Sigmoid colon (tissue), 7 donors: ENCODE results near the gene KRTAP5-10. TPM values are rescaled to one million over a fixed set of nuclear protein-coding genes. Genes with fewer than 3 reads are reported as not detected.
"Not testable (repeated sequence)": the region's sequence is repeated elsewhere in the genome, so short reads cannot be mapped to it uniquely, and the experiment has no call there.

Experiments
- DNase-seq: peaks from one replicate; pipeline ENCODE4 v3.0.0-alpha.2; 2019
- H3K27ac ChIP-seq, 4 donors: fragments of 200-600 bp; sonication (generic); one replicate each; pipeline ENCODE4 v1.5.1; 2016 to 2019; ENCODE audit warnings: mild to moderate bottlenecking in 1 of 4
- H3K27me3 ChIP-seq, 3 donors: fragments of 200-600 bp; sonication (generic); one replicate each; pipeline ENCODE4 v1.5.1; 2019; ENCODE audit warnings: mild to moderate bottlenecking in 1 of 3
- H3K36me3 ChIP-seq, 4 donors: fragments of 200-600 bp; sonication (generic); one replicate each; pipeline ENCODE4 v1.5.1; 2016 to 2019
- H3K4me1 ChIP-seq, 4 donors: fragments of 200-600 bp; sonication (generic); one replicate each; pipeline ENCODE4 v1.5.1; 2017 to 2019
- H3K4me3 ChIP-seq, 4 donors: fragments of 200-600 bp; sonication (generic); one replicate each; pipeline ENCODE4 v1.5.1; 2017 to 2019; ENCODE audit warnings: mild to moderate bottlenecking in 2 of 4, moderate library complexity in 1 of 4
- H3K9me3 ChIP-seq, 4 donors: fragments of 200-600 bp in 3 of 4; sonication (generic) in 3 of 4; one replicate each; pipeline versions ENCODE4 v1.5.1 to v1.6.1; 2013 to 2019
- WGBS, 2 donors: extraction: QIAGEN DNeasy Blood & Tissue Kit; methylation state at CpG; one replicate each; pipeline ENCODE4 v1.1.7; 2013; 5-methylcytosine and 5-hydroxymethylcytosine counted together
- intact Hi-C: fragments of 100-400 bp; cut with DNase I; formaldehyde crosslinking; loops from one replicate; pipeline ENCODE4 v1.15.1; 2023
- polyA plus RNA-seq, 3 donors: library from polyadenylated mRNA; stranded (reverse); fragments of 200-250 nt; gene quantifications; one replicate each; pipeline ENCODE4 v1.2.3, GENCODE V29; 2013
- total RNA-seq, 4 donors: library from RNA; depleted of rRNA; stranded (reverse); fragments of >200 nt; gene quantifications; one replicate each; pipeline ENCODE4 v1.1.0, GENCODE V29; 2016
- donor health status: healthy with polysubstance abuse.
- donor health status: Bipolar disorder and iron deficiency.
- donor health status: healthy.

Gene KRTAP5-10
- total and polyA plus RNA-seq, 7 donors: 0.17 TPM; not detected in 6

DNA sequence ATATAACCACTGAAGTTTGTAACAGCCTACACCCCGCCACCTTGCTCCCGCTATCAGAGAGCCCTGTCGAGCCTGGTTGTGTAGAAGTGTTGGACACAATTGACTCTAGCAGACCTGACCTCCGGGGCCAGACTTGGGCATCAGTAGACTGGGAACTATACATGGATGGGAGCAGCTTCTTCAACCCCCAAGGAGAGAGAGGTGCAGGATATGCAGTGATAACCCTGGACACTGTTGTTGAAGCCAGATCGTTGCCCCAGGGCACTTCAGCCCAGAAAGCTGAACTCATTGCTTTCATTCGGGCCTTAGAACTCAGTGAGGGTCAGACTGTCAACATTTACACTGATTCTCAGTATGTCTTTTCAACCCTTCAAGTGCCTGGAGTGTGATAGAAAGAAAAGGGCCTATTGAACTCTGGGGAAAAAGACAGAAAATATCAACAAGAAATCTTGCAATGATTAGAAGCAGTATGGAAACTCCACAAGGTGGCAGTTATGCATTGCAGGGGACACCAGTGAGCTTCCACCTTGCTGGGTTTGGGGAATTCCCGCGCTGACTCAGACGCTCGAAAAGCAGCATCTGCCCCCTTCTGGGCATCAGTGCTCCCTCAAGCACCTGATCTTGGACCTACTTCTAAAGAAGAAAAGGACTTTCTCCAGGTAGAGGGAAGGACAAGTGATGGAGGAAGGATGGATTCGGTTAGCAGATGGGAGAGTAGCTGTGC lies 23.6 kb downstream of the KRTAP5-10 start:
- H3K27me3 ChIP-seq, intact Hi-C loops, H3K36me3 ChIP-seq, DNase-seq, H3K4me3 ChIP-seq, H3K9me3 ChIP-seq, H3K27ac ChIP-seq, H3K4me1 ChIP-seq: not testable (repeated sequence)
- 44 to 59% methylated on average over 11 of the region's 11 CpGs for WGBS, 2 donors

DNA sequence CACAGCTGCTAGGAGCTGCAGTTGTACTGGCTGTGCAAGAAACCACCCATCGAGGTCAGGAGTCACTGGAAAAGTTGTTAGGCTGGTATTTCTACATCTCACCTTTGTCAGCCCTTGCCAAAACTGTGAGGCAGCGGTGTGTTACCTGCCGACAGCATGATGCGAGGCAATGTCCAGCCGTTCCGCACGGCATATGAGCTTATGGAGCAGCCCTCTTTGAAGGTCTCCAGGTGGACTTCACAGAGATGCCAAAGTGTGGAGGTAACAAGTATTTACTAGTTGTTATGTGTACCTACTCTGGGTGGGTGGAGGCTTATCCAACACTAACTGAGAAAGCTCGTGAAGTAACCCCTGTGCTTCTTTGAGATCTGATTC lies 24.2 kb downstream of the KRTAP5-10 start:
- H3K9me3 ChIP-seq, DNase-seq, H3K4me1 ChIP-seq, H3K27ac ChIP-seq, H3K36me3 ChIP-seq, H3K4me3 ChIP-seq, intact Hi-C loops, H3K27me3 ChIP-seq: not testable (repeated sequence)
- 23 to 73% methylated on average over 8 of the region's 8 CpGs for WGBS, 2 donors

DNA sequence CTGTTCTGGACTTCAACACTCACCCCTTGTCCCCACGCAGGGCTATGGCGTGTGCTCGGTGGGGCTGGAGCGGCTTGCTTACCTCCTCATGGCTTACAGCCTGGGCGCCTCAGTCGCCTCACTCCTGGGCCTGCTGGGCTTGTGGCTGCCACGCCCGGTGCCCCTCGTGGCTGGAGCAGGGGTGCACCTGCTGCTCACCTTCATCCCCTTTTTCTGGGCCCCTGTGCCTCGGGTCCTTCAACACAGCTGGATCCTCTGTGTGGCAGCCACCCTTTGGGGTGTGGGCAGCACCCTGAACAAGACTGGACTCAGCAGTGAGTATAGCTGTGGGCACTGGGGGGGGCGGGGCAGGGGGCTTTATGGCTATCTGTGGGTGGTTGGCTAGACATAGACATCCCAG lies 37.9 kb downstream of the KRTAP5-10 start:
- H3K27me3 ChIP-seq: peaks cover 0 to 50% (median 24%) of the 10 kb centered on the region in 3 donors
- H3K9me3 ChIP-seq, H3K27ac ChIP-seq, H3K36me3 ChIP-seq, intact Hi-C loops, H3K4me3 ChIP-seq, DNase-seq, H3K4me1 ChIP-seq: not testable (repeated sequence)
- WGBS, 2 donors: 71 to 83% methylated on average over 11 of the region's 11 CpGs

DNA sequence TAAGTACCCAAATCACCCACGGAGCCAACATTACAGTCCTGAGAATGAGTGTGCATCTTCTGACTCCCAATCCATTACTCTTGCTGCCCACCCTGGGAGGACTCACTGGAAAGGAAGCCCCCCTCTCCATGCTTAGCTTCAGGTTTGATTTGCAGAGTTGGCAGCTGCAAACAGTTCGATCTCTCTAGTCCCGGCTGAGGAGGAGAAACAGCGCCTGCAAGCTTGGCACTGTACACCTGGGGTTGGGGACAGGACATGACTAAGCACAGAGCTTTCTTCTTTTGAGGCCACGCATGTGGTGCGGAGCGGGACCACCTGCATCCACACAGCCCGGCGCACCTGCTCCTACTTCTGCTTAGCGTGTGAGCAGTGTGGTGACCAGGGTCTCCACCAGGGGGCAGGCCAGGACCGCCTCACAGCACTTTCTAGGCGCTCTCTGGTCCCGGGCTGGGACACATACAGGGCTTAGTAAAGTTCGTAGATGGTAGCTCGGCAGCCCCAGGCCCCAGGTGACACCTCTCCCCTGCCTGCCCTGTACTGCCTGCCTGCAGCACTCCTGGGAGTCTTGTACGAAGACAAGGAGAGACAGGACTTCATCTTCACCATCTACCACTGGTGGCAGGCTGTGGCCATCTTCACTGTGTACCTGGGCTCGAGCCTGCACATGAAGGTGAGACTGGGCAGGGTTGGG lies 39.6 kb downstream of the KRTAP5-10 start:
- intact Hi-C loops, H3K4me3 ChIP-seq, H3K27ac ChIP-seq, H3K9me3 ChIP-seq, DNase-seq, H3K36me3 ChIP-seq, H3K4me1 ChIP-seq: not testable (repeated sequence)
- 10 to 14% methylated on average over 14 to 15 of the region's 17 CpGs for WGBS, 2 donors
- H3K27me3 ChIP-seq: peaks cover 0 to 67% (median 24%) of the 10 kb centered on the region in 3 donors

DNA sequence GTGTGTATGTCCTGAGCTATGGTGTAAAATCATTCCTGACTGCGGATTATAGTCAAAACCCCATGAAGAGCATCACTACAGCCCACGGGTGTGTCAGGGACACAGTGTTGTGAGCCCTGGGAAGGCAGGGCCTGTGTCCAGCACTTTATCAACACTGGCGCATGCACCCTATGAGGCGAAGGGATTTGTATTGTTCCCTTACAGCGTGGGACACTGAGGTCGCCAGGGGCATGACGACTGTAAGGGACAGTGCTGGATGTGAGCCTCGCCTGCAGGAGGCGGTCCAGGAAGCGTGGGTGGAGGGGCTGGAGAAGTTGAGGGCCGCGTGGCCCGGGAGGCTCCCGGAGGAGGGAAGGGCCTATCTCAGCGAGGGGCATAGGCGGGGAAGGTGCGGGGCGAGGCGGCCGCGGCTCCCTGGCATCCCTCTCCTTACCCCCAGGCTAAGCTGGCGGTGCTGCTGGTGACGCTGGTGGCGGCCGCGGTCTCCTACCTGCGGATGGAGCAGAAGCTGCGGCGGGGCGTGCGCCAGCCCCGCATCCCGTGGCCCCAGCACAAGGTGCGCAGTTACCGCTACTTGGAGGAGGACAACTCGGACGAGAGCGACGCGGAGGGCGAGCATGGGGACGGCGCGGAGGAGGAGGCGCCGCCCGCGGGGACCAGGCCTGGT lies 41.6 kb downstream of the KRTAP5-10 start:
- intact Hi-C loops, H3K4me3 ChIP-seq, H3K27ac ChIP-seq, H3K9me3 ChIP-seq, H3K4me1 ChIP-seq, DNase-seq, H3K36me3 ChIP-seq: not testable (repeated sequence)
- 8 to 12% methylated on average over 48 of the region's 48 CpGs for WGBS, 2 donors
- H3K27me3 ChIP-seq: peaks cover 0 to 67% (median 24%) of the 10 kb centered on the region in 3 donors

DNA sequence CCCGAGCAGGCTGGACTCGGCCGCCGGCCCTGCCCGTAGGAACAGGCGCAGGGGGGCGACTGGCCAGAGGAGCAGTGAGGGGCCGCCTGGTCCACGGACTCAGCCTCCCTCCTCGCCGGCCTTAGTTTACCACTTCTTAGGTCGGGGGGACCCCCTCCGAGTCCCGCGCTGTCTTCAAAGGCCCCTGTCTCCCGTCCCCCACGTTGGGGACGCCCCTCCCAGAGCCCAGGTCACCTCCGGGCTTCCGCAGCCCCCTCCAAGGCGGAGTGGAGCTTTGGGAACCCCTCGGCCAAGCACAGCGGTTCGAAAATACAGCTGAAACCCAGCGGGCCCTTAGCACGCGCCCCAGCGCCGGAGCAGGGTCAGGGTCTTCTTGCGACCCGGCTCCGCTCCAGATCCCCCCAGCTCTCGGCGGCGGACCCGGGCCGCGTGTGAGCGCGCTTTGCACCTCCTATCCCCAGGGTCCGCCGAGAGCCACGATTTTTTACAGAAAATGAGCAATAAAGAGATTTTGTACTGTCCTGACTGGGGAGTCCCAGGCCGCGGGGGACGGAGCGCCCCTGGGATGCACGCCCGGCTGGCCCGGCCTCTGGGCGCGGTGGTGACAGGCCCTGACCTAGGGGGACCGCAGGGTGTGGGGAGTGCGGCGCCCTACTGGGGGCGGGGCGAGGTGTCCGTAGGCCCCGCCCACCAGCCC lies 42.3 kb downstream of the KRTAP5-10 start:
- intact Hi-C loops, H3K9me3 ChIP-seq, DNase-seq, H3K27ac ChIP-seq, H3K36me3 ChIP-seq, H3K4me1 ChIP-seq, H3K4me3 ChIP-seq: not testable (repeated sequence)
- peaks cover 0 to 62% (median 22%) of the 10 kb centered on the region in 3 donors for H3K27me3 ChIP-seq
- whole genome bisulfite sequencing, 2 donors: 4 to 5% methylated on average over 55 to 57 of the region's 59 CpGs

DNA sequence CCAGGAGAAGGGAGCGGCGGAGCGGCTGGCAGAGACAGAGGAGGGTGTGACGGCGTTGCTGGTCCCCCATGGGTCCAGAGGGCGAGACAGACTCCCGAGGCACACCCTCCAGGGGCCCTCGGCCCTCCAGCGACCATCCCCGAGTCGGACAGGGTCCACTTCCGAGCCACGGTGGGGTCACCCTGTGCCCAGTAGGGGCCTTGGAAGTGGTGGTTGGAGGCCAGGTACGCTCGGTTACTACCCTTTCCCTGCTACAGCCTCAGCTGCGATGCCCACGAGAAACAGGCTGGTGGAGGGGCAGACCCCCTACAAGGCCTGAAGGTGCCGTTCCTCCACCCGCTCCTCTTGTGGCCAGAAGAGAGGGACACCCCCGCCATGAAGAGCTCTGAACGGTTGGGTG lies 42.9 kb downstream of the KRTAP5-10 start:
- H3K27ac ChIP-seq, H3K9me3 ChIP-seq, H3K4me3 ChIP-seq, DNase-seq, intact Hi-C loops, H3K4me1 ChIP-seq, H3K36me3 ChIP-seq: not testable (repeated sequence)
- WGBS, 2 donors: 6 to 29% methylated on average over 14 to 15 of the region's 21 CpGs
- peaks cover 0 to 56% (median 16%) of the 10 kb centered on the region in 3 donors for H3K27me3 ChIP-seq

DNA sequence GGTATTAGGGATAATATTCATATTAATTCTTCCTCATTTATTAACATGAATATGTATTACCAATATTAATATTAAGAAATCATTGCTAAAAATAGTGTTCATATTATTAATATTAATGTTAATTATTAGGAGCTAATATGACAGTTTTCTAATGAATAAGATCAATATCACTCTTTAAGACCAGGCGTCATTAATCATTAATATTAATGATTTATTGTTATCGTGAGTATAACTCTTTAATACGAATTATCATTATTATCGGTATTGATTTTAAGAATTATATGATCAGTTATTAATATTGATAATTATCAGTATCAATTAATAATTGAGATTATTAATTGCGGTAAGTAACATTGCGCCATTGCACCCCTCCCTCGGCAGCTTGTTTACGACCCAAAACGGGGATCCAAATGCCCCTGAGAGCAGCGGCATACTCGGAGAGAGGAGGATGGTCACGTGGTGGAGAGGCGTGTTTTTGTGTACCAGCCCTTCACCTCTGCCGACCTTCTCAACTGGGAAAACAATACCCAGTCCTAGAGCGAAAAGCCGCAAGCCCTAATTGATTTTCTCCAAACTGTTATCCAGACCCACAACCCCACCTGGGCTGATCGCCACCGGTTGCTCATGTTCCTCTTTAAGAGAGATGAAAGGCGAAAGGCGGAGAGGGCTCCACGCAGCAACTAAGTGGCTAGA lies 46.0 kb downstream of the KRTAP5-10 start:
- H3K36me3 ChIP-seq, H3K4me3 ChIP-seq, H3K4me1 ChIP-seq, DNase-seq, intact Hi-C loops, H3K9me3 ChIP-seq, H3K27ac ChIP-seq: not testable (repeated sequence)
- peaks cover 0 to 33% (median 14%) of the 10 kb centered on the region in 3 donors for H3K27me3 ChIP-seq
- 66 to 78% methylated on average over 21 of the region's 21 CpGs for WGBS, 2 donors

DNA sequence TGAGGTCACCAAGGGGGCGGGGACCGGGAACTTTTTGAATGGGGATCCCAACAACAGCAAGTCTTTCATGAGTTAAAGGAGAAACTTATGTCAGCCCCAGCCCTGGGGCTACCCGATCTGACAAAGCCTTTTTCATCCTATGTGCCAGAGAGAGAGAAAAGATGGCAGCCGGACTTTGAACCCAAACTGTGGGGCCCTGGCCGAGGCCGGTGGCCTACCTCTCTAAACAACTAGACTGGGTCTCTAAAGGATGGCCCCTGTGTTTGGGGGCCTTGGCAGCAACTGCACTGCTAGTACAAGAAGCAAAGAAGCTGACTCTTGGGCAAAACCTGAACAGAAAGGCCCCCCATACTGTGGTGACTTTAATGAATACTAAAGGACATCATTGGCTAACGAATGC lies 48.6 kb downstream of the KRTAP5-10 start:
- H3K27ac ChIP-seq, H3K4me1 ChIP-seq, intact Hi-C loops, H3K9me3 ChIP-seq, DNase-seq, H3K36me3 ChIP-seq, H3K4me3 ChIP-seq: not testable (repeated sequence)
- H3K27me3 ChIP-seq: peaks cover 0 to 10% (median 0%) of the 10 kb centered on the region in 3 donors
- 53 to 69% methylated on average over 7 of the region's 7 CpGs for WGBS, 2 donors

DNA sequence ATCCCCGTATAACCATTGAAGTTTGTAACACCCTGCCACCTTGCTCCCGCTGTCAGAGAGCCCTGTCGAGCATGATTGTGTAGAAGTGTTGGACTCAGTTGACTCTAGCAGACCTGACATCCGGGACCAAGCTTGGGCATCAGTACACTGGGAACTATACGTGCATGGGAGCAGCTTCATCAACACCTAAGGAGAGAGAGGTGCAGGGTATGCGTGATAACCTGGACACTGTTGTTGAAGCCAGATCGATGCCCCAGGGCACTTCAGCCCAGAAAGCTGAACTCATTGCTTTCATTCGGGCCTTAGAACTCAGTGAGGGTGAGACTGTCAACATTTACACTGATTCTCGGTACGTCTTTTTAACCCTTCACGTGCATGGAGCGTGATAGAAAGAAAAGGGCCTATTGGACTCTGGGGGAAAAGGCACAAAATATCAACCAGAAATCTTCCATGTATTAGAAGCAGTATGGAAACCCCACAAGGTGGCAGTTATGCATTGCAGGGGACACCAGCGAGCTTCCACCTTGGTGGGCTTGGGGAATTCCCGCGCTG lies 49.1 kb downstream of the KRTAP5-10 start:
- DNase-seq, H3K4me3 ChIP-seq, H3K9me3 ChIP-seq, intact Hi-C loops, H3K27ac ChIP-seq, H3K4me1 ChIP-seq, H3K27me3 ChIP-seq, H3K36me3 ChIP-seq: not testable (repeated sequence)
- 50 to 68% methylated on average over 15 of the region's 15 CpGs for WGBS, 2 donors

DNA sequence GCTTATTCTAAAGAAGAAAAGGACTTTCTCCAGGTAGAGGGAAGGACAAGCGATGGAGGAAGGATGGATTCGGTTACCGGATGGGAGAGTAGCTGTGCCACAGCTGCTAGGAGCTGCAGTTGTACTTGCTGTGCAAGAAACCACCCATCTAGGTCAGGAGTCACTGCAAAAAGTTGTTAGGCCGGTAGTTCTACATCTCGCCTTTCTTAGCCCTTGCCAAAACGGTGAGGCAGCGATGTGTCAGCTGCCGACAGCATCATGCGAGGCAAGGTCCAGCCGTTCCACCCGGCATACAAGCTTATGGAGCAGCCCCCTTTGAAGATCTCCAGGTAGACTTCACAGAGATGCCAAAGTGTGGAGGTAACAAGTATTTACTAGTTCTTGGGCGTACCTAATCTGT lies 49.6 kb downstream of the KRTAP5-10 start:
- intact Hi-C loops, H3K4me3 ChIP-seq, H3K36me3 ChIP-seq, H3K4me1 ChIP-seq, DNase-seq, H3K9me3 ChIP-seq, H3K27me3 ChIP-seq, H3K27ac ChIP-seq: not testable (repeated sequence)
- 14 to 68% methylated on average over 12 of the region's 12 CpGs for WGBS, 2 donors
